GM21723 (cell line): ENCODE data around the gene ADAMTS15.

ENCODE experiments used
- ATAC-seq: cut with Tn5 transposase; IDR thresholded peaks from one replicate; pipeline ENCODE4 v1.9.1; 2021; ENCODE audit warnings: mild to moderate bottlenecking, moderate library complexity; ENCODE audit not compliant: unreplicated experiment

Gene ADAMTS15

DNA sequence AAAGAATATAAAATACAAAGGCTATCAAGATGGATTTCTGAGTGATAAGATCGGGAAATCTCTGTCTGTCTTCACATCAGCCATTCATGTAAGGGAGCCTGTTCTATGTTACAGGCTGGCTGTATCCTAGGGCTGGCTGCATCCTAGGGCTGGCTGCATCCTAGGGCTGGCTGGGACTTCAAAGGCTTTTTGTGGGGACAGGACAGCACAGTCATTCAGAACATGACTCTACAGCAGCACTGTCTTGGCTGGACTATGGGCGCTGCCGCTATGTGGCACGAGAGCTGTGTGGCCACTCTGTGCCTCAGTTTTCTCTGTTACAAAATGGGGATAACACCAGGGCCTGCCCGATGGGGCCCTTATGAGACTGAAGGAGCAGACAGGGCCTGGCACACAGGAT is 30.2 kb upstream of the ADAMTS15 start:
- no peak for ATAC-seq

DNA sequence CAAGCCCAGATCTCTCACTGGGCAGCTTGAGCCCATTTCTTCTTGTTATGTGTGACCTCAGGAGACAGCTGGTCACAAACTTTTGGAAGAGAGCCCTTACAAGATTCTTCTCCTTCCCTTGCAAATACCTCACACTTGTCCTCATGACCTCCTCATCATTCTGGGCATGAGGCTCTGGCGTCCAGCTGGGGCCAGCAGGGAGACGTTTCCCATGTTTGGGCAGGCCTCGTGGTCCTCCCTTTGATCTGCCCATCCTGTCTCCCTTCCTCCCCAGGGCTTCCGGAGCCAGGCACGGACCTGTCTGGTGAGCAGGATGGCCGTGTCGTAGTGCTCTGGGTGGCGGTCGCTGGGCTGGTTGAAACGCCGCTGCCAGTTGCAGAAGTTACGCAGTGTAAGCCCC is 29.7 kb upstream of the ADAMTS15 start:
- ATAC-seq: no peak

DNA sequence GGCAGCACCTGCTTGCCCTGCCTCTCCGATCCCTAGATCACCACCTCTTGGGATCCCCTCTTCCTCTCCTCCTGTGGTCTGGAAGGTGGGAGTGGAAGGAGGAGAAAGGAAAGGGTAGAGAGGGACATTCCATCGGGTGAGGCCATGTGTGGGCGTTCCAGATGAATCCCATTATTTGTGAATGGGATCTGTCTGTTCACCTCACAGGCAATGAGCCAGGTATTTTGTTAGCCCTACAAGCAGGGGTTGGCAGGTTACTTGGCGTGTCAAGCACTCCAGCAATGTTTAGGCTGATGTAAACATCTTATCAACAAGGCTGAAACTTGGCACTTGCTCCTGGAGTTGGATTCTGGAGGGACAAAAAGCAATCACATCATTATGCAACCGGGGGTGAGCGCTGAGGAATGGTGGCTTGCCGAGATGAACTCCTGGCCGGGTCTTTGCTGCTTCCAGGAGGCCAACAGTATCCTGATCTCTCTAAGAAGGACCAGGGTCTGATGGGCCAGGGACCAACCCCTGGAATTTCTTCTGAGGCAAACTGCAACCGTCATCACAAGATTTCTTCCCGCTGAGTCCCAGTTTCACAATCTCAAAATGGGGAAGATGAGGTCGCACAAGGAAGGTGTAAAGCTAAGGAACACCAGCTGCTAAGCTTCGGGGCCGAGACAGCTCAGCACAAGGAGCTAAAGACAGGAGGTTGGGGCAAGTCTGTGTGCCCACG is 27.8 kb upstream of the ADAMTS15 start:
- no peak for ATAC-seq

DNA sequence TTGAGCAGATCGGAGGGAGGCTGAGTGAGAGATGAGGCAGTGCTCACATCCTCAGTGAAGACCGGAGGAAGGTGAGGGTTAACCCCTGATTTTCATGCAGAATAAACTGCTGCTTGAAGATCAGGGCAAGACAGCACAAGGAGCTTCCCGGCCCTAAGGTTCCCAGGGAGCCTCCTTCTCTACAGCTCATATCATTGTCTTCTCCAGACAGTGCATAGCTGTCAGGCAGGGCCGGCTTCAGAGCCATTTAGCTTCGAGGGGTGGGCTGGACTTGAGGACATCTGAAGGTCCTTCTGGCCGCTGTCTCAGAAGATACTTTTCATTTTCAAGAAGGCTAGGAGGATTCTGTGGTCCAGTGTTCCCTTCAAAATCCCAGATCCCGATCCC is 27.3 kb upstream of the ADAMTS15 start:
- ATAC-seq: no peak

DNA sequence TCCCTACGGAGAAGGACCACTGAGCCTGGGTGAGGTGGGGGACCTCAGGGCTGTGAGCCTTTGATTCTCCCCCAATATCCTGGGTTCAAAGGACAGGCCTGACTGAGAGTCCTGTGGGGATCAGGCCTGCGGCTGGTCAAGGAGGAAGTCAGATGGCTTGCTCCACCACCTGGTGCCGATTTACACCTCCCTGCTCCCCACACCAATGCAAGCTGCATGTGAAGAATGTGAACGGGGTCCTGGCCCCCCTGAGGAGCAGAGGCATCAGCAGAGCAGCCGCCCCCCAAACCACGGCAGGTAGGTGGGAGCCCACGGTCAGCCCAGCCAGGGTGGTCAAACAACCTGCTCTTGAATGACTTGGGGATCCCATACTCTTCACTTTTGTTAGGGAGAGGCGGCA is 26.7 kb upstream of the ADAMTS15 start:
- ATAC-seq: no peak

DNA sequence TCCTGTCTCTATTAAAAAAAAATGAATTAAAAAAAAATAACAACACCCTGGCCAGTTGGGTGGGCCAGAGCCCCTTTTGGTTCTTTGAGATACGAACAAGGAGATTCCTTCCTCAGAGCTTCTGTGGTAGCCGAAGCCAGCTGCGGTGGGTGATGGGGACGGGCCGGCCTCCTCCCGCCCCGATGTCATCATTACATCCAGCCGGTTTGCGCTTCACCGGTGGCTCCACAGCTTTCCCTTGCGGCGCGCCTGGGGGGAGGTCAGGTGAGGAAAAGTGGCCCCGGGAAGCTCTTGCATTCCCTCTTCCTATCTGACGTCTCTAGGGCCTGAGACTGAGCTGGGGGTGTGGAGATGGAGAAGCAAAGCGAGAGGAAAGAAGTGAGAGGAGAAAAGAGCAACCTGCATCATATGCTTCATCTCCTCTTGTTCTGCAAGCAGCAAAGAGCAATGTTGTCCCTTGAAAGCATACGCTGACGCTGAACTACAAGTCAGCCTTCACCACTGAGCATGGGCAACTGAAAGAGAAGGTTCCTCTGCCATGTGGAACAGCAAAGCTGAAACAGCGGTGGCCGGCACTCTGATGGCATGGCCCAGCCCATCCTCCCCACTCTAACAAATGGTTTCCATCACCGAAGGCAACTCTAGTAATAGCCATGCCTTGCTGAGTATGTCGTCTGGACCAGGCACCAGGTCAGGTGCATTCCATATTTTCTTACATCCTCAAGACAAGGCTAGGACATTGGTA is 26.0 kb upstream of the ADAMTS15 start:
- ATAC-seq: no peak

DNA sequence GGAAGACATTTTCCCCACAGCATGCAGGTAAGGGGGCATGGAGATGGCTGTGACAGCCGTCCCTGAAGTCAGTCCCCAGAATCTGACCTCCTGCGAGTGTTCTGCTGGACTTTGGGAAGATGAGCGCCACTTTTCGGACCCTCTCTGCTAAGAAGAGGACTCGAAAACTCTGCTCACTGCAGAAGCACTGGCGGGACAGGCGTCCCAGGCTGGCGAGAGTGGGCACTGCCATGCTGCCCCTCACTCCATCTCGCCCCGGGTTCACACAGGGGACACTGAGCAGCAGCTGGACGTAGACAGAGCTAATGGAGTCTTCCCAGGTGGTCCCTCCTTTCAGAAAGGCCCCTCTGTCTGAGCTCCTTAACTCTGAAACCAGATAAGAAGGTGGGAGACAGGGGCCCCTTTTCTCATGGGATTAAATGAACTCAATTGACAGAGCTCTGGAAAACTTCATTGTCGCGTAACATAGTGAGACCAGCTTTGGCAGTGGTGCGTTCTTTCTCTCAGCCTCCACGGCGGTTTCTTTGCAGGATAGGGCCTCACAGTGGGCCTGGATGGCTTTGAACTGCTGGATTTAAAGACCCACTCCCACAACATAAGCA is 24.8 kb upstream of the ADAMTS15 start:
- ATAC-seq: no peak

DNA sequence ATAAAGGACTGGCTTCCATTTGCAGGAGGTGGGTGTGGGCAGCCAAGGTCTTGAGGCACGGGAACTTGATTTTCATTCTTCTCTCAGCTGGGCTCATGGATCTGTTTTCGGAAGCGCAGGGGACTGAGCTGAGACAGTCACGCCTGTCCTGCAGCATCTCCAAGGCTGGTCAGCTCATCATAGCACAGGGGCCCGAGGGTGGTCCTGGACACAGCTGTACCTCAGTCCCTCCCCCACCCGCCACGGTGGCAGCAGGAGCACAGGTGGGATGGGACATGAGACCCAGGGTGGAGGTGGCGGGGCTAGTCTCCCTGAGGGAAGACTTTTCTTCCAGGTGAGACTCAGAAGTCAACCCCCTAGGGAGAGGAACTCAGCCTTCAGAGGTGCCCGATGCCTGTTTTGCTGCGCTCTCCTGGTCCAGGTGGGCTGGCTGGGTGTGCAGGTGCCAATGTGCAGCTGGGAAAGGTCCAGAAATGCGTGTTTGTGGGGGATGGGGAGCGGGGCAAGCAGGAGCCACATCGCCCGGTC is 23.8 kb upstream of the ADAMTS15 start:
- ATAC-seq: no peak

DNA sequence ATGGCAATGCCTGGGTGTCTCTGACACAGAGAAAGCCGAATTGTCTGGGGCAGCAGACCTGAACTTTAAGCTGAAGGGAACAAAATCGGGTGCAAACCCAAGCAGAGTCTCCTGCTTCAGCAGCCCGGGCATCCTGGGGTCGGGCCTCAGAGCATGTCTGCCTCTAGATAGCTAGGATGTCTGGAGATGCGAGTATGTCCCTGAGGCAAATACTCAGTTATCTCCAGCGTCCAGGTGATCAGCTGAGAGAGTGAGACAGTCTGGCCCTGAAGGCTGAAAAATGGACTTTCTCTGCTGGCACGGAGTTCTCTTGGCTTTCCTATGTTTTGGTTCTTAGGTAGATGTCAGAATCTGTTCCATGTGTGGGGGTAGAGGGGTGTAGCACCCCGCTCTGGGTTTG is 23.3 kb upstream of the ADAMTS15 start:
- no peak for ATAC-seq

DNA sequence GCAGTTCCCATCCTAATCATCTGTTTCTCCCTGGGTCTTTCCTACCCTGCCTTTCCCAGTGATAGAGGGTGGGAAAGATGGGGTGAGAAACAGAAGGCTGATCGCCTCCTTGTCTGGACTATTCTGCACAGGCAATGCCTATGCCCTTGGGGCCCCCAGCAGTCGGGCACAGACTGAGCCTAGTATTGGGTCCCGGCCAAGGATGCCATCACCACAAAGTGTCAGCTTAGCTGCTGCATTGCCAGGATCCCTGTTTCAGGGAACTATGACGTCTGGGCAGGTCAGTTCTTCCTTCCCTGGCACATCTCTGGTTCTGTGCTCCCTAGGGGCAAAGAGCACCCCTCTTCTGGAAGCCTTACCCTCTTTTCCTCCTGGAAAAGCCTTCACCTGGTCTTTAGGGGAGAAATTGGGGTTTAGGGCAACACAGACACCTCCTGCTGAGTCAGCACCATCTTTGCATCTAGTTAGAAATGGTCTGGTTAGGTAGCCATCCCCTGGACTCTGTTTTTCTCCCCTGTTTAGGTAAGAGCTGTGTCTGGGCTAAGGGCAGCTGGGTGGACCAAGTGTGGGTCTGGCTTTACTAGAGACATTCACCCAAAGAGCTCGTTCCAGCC is 22.1 kb upstream of the ADAMTS15 start:
- no peak for ATAC-seq

DNA sequence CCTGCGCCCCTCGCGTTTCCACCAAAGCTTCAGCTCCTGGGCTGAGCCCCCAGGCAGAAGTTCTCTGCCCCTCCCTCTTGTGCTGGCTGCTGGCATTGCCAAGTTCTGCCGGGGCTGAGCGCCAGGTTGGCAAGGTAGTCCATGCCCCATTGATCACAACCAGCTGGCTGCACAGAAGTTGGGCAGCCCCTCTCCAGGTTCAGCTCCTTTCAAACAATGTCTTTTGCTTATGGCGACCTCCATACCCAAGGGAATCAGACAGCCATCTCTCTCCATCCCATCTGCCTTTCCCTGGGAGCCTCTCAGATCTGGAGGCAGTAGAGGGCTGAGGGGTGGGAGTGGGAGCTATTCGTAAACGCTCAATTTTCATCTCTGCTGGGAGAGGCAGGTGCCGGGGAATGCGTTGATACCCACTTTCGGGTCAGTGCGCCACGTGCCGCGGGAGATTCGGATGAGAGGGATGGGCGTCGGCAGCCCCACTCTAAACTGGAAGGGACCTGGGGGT is 21.6 kb upstream of the ADAMTS15 start:
- no peak for ATAC-seq

DNA sequence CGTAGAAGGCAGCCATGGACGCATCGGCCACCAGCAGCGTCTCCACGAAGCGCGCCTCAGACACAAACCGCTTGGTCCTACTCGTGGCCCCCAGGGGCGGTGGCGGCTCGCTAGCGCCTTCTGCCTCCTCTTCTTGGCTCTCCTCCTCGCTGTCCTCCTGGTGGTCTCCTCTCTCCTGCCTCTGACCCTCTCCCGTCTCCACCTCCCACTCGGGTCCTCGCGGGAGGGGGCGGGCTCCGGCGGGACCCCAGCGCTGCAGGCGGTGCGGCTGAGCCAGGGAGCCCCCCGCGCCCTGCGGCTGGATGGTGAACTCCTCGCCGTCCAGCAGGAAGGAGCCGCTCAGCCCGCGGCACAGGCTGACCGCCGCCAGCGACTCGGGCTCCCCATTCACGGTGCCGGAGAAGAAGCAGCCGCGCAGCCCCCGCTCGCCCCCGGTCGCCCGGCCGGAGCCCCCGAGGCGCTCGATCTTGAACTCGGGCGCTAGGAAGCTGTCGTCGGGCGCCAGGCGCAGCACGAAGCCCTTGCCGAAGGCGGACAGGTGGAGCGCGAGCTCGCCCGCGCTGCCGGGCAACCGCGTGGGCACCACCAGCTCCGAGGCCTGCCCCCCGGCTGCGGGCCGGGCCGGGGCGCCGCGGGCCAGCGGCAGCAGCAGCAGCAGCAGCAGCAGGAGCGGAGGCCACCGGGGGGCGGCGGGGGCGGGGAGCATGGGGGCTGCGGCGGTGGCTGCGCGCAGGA is 20.7 kb upstream of the ADAMTS15 start:
- no peak for ATAC-seq

DNA sequence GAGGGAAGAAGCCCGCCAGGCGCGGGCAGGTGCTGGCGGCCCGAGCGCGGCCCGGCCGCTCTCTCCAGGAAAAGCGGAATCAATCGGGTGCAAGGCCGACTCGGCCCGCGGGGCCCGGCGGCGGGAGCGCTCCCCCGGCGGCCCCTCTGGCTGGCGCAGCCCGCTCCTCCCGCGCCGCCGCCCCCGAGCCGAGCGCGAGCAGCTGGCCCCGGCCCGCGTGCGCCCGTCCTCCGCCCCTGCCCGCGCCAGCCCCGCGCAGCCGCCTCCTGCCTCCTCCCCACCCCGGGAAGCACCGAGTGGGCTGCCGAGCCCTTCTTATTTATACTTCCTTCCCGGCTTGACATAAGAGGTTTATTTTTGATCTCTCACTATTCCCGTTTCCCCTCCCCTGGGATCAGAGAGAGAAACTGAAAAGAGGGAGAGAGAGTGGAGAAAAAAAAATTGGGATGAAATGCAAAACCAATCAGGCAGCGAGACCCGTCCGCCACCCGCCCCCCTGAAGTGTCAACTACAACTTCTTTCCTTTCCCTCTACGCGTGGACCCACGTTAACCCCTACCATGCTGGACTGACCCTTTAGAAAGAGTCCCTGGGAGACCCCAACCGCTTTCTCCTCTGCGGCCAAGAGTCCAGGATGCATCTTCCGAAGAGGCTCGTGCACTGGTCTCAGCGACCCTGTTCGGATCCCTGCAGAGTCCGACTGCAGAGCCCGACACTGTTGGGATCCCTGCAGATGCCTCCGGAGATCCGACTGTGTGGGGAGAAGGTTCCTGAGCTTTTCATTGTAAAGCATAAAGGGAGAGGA is 19.9 kb upstream of the ADAMTS15 start, which contains the start of gene ADAMTS8:
TSS of gene ADAMTS8 (minus strand) at position 294 of the 804 bp plus-strand sequence. CDS start 323 bp downstream, outside the sequence.
- ATAC-seq: no peak

DNA sequence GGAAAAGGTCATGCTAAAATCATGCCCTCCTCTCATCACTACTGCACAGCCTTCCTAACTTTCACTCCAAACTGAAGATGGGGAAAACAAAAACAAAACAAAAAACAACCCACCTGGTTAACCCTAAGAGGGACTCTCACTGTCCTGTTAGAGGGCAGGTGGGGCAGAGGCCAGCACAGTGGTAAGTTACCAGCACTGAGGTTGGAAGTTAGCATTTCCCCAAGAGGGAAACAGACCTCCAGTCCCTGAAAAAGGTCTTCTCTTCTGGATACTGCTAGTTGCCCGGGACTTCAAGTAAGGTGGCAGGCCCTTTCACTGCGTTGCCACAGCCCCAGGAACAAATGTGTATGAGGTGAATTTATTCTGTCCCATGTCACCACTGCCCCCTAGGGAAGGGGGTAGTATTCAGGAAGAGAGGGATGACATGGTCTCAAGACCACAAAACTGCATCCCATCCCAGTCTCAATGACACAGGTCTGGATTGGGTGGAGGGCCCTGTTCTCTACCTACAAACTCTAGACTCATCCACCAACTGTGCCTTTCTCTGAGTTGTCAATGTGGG is 19.2 kb upstream of the ADAMTS15 start:
- ATAC-seq: no peak

DNA sequence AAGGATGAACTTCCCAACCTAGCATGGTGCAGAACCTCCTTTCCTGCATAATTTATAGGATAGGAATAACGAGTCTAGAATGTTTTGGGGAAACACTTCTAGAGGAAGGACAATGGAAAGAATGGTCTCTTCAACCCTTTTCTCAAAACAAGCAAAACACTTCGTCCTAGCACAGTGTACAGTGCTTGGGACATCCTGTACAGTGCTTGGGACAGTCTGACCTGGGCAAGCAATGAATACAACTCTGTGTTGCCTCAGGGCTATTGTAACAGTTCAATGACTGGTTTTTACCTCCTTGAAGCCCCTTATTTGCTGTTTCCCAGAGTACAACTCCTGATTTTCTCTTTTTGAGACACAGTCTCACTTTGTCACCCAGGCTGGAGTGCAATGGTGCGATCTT is 18.5 kb upstream of the ADAMTS15 start:
- ATAC-seq: no peak

DNA sequence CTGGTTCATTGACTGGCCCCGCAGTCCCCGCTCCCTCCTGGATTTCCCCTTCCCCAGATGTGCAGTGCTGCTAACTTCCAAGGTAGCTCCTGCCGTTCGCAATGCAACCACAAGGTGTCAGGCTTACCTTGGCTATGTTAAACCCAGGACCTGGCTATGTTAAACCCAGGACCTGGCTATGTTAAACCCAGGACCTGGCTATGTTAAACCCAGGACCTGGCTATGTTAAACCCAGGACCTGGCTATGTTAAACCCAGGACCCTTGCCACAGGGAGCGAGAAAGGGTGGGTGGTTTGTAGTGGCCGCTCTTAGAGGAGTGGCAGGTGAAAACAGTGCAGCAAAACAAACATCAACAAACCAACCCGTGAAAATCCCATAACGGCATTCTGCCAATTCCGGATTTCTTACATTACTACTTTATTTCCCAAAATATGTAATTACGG is 17.1 kb upstream of the ADAMTS15 start:
- peak; percentile 58 for ATAC-seq

DNA sequence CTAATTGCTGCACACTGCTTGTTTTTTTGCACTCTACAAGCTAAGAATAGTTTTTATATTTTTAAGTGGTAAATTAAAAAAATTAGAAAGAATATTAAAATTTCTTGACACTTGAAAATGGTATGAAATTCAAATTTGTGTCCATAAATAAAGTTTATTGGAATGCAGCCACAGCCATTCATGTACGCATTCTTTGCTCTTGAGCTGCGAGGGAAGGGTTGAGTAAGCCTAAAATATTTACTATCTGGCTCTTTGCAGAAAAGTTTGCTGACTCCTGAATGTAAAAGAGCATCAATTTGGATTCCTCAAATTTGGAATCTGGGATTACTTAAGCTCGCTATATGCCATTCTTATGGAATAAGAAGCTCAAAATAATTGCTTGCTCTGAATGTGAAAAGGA is 16.6 kb upstream of the ADAMTS15 start:
- ATAC-seq: no peak

DNA sequence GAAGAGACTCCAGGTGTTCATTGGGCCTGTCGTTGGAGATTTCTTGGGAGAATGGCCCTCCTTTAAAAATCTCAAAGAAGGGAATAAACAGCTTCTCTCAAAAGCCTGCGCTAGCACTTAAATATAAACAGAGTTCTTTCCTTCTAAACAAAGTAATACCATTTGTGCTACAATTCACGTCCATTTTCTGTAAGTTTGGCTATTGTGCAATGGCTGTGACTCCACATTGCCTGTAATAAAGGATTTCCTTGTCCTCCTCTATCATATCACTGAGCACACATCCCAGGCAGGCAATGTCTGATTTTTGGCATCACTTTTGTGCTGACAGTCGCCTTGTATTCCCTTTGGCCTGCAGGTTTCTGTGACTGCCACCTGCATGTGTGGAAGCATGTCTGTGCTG is 15.1 kb upstream of the ADAMTS15 start:
- ATAC-seq: no peak

DNA sequence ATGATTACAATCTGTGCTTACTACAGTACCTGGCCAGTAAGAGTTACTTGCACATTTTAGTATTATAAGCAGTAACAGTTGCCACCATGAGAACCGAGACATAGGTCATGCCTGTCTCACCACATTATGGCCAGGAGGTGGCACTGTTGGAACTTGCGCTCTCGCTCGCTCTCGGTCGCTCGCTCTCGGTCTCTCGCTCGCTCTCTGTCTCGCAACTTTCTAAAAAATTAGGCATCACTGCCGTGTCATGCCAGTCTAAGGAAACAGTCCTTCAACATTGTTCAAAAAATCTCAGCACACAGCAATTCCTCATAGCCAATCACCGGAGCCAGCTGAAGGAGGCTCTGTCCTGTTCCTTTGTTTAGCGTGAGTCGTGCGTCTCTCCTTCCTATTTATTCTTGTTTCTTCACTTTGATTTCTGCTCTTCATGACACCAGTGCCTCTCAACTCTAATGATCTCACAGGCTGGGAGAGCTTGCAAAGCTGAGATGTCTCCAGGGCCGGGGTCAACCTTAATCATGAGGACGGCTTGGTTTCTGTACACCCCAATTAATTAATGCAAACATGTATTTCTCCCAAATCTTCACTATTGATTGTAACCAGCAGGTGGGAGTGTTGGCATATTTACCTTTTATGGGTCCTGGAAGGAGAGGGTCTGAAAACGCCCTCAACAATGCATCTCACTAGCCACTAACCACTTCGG is 13.8 kb upstream of the ADAMTS15 start:
- peak; percentile 91 for ATAC-seq
